NCI-H2227 (cell line): ENCODE measurements around the gene ZC3H12A.
A peak's percentile ranks its signal among the peaks of the same experiment; 100 is the strongest.

Source experiments
- DNase-seq: peaks from one replicate; lab custom pipeline; 2025; ENCODE audit not compliant: unreplicated experiment; lab: John Stamatoyannopoulos, UW

The ZC3H12A gene

DNA sequence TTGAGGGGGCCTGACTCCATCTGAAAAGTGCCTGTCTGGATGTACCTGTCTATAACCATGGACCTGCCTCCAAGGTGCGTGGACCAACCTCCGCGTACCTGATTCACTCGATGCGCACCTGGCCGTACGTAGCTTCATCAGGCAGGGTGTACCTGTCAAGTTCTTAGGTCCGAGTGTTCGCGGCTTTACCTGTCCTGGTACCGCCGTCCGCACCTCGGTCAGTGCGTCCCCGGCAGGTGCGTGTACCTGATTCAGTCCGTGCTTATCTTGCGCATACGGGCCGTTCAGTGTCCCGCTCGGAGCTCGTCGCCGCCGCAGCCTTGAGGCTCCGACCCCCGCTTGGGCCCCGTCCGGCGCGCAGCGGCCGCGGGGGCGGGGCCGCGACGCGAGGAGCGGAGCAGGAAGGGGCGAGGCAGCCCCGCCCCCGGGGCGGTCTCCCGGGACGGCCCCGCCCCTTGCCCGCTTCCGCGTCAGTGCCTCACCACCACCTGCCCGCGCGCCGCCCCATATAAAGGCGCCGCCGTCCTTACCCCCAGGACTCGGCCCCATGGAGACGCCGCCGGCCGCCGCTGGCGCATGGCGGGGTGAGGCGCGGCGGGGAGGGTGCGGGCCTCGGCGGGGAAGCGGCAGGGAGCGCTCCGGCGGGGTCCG, at the start of gene ZC3H12A:
ZC3H12A (plus strand) TSS at position 535 of the 651 bp plus-strand sequence. CDS start 917 bp downstream, outside the sequence.
- DNase-seq = peak; percentile 93

DNA sequence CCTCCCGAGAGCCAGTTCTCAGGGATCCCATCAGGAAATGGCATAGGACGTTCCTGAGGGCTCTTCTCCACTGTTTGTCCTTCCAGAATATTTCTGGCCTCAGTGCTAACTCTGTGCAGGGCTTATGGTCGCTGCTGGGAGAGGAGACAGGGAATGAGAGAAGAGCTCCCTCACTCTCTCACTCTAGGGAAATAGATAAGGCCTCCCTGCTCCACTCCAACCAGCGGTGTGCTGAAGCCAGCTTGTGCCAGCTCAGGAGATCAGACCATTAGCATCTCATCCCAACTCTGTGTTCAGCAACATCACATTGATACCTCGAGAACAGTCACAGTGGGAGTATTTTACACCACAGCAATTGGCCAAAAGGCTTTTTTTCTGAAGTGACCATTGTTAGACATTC, 49.2 kb upstream of the ZC3H12A start:
- no peak for DNase-seq

DNA sequence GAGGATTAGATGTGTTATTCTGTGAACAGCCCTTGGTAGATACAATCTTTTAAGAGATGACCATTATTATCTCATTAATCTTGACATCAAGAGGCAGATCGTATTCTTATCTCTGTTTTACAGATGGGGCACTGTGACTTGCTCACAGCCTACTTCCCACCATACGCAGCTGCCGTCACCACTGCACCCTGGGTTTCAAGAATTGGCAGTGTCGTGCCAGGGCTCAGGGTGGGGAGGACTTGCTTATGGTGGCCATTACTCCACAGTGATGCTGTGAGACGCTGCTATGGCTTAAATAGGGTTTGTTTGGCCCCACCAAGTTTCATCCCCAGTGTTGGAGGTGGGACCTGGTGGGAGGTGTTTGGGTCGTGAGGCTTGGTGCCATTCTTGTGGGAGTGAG, 45.4 kb upstream of the ZC3H12A start:
- no peak for DNase-seq

DNA sequence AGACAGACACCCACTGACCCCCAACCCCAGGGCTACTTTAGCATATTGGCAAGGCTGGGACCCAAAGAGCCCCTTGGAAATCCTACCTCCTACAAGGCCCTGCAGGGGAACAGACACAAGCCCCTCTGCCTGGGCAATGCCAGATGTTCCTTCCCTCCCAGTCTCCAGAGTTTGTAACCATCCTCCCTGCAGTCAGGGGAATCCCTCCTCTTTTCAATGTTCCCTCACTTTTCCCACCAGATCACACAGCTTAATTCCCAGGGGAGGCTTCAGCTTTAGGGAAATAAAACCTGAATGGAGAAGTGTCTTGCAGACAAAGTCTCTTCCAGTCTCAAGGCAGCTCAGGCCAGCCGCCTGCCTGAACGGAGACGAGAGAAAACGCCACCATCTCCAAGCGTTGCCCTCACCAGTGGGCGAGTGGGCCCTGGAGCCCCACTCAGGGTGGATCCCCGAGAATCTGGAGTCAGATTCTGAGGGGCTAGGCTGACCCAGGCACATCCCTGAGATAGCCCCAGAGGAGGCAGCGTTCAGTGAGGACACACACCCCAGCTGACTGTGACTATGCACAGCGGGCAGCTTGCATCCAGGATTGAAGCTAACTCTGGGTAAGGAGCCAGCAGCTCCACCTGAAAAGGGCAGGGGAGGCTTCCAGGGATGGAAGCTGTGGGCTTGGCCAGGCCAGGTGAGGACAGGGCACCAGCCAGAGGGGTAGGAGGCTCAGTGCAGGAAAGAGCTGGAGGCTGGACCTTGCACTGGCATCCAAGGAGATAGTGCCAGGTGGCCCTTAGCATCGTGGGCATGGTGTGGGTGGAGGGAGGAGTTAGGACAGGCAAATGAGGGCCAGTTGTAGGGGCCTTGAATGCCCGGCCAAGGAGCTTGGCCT, 44.0 kb upstream of the ZC3H12A start:
- no peak for DNase-seq

- DNase-seq = peak; percentile 23
Observed at GRCh38 chr1:37432716-37433115, 41.7 kb upstream of the ZC3H12A start.

- DNase-seq = peak; percentile 23
Observed at GRCh38 chr1:37433171-37433570, 41.2 kb upstream of the ZC3H12A start.

GRCh38 chr1:37434292-37435225, 39.8 kb upstream of the ZC3H12A start:
- DNase-seq = peak; percentile 78

DNA sequence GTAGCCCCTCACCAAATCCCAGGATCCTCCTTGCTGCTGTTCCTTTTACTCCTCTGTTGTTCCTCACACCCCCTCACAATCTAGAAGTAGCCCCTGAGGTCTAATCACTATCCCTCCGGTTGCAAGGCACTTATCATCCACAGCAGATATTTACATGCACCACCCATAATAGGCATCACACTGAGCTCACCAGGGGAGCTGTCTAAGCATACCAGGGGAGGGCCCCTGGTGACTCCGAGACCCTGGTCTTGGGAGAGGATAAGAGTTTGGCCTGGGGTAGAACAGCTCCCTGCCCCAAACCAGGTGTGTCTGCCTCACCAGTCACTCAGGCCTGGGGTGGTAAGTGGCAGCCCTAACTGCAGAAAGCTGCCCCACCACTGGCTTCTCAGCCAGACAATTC, 37.3 kb upstream of the ZC3H12A start:
- DNase-seq = no peak

DNA sequence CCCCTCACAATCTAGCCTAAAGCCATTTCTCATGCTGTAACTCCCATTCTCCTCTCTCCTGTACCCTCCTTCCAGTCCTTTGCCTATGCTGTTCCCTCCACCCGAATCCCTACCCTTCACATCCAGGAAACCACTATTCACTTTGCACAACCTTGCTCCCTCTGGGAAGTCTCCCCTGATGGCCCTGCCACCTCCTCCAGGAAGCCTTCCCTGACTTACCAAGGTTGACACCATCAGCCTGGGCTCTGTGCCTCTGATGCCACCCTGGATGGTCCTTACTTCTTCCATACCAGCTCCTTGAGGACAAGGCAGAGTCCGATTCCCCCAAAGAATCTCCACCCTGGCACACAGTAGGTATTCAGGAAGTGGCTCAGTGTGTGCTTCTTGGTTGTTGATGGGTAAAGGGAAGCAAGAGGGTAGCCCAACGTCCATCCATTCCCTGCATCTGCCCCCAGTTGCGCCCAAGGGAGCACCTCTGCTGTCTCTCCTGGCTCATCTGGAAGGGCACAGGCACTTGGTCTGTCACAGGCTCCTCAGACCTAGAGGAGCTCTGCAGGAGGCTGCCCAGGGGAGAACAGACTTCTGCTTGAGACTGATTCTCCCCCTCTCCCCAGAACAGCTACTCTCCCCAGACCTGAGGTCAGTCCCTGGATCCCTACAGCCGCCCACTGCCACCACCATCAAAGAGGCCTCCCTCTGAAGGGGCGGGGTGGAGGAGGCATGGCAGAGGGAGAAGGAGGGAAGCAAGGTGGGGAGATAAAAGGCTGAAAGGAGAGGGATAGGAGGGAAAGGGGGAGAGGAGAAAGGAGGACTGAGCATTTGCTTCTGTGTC, 36.1 kb upstream of the ZC3H12A start:
- DNase-seq = peak; percentile 78

DNA sequence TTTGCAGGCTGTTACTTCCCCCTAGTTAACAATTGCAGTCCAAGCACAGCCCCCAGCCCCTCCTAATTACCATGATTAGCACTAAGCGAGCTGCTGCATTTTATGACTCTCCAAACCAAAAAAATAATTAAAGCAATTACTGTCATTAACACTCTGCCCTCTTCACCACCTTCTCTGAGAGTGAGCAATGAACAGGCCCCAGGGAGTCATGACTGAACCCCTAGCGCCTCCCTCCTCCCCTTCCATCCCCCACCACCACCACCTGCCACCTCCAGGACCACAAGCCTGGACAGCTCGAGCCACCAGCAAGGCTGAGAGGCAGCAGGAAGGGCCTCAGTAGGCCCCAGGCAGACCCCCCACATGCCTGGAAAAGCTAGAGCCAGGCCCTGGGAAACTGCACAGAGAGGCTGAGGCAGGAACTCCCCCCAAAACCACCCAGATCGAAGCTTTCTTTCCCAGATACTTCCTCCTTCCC, 35.5 kb upstream of the ZC3H12A start:
- DNase-seq = peak; percentile 78

- DNase-seq = peak; percentile 30
Observed at GRCh38 chr1:37439349-37439995, 34.9 kb upstream of the ZC3H12A start.

DNA sequence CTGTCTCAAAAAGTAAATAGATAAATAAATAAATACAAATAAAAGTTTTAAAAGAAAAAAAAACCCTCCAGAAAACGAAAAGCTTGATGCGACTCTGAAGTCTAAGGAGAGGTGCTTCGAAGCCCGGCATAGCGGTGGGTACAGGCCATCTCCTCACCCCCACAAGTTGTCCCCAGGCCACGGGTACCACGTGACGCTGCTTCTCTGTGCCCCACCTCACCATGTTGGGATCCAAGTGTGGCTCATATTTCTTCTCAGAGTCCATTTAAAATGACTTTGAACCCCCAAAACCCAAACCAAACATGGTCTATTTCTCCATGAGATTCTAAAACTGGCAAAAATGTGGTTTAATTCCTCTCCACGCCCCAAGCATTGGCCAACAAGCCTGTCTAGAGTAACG, 32.9 kb upstream of the ZC3H12A start:
- DNase-seq = no peak

- no peak for DNase-seq
Observed at GRCh38 chr1:37442139-37442538, 32.2 kb upstream of the ZC3H12A start.

DNA sequence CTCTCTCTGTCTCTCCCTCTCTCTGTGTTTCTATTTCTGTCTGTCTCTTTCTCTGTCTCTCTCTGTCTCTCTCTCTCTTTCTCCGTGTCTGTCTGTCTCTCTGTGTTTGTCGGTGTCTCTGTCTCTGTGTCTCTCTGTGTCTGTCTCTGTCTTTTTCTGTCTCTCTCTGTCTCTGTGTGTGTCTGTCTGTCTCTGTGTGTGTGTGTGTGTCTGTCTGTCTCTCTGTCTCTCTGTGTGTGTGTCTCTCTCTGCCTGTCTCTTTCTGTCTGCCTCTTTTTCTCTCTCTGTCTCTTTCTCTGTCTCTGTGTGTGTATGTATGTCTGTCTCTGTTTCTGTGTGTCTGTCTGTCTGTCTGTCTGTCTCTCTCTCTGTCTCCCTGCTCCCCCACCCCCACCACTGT, 31.7 kb upstream of the ZC3H12A start:
- DNase-seq = no peak

DNA sequence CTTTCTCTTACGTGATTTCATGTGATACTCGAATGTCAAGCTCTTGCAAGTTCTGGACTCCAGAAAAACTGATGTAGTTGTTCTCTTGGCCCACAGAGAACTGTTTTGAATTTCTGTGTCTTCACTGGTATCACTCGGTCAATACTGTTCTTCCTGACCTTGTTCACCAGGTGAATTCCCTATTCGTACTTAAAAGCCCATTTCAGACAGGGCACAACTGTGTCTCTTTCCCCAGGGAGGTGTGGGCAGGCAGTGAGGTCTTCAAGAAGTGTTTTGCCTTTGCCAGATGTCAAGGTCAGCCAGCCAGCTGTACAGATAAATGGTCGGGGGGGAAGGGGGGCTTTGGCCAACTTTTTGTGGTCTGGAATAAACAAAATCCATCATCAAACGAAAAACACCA, 27.5 kb upstream of the ZC3H12A start:
- no peak for DNase-seq

DNA sequence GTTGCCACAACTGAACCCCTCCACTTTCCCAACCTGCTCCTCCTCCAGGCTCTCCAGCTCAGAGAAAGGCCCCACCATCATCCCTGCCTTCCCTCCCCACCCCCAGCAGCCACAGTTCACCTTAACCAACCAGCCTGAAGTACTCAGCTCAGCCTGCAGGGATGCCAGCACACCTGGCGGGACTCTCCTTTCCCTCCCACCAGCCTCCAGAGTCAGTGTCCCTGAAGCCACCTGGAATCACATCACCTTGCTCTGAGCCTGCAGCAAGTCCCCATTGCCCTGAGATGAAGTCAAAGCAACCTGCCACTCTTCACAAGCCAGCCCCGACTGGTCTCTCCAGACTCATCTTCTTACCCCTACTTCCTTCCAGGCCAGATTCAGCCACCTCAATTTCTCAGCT, 26.2 kb upstream of the ZC3H12A start:
- no peak for DNase-seq

DNA sequence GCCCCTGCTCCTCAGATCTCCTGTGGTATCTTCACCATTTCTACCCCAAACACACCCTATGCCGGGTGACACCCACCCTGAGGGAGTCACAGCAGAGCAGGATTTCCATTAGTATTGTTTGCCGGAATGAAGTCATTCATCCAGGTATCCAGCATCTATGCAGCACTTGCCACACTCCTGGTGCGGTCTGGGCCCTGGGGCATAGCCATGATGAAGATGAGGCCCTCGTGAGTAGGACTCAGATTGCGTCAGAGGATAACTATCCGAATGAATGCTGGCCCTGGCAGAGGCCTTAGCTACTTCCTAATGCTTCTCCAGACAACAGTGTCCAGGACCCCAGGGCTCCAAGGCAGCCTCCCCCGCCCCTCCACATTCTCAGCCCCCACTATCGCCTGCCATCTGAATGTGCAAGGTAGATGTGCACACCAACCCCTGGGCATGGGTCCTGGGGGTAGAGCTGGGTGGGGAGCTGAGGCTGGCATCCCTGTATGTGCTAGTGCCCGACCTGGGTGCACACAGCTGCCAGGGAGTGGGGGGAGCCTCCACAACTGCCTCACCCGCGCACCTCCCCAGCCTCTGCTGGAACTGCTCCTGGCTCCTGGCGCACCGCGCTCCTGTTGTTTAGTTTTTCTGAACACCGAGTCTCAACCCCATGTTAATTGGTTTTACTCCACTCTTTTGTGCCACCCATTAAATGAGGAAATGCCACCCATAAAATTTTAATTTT, 25.5 kb upstream of the ZC3H12A start:
- DNase-seq = no peak

DNA sequence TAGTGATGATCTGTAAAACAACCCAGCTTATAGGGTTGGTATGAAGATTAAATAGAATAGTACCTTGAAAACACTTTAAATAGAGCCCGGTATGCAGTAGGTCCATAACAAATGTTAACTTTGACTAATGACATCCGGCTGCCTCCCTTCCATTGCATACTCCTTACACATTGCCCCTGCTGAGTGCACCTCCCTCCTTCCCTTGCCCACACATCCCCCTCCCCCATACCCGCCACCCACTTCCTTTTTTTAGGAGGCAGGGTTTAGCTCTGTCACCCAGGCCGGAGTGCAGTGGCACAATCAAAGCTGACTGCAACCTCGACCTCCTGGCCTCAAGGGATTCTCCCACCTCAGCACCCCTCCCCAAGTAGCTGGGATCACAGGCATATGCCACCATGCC, 24.4 kb upstream of the ZC3H12A start:
- DNase-seq = no peak

GRCh38 chr1:37452416-37452815, 22.0 kb upstream of the ZC3H12A start:
- no peak for DNase-seq
